Caco-2 (cell line): Measurements from ENCODE around the gene DNLZ. TPM values are rescaled to one million over a fixed set of nuclear protein-coding genes. Genes with fewer than 3 reads are reported as not detected.
"Not testable (repeated sequence)": the region's sequence is repeated elsewhere in the genome, so short reads cannot be mapped to it uniquely, and the experiment has no call there.

ENCODE experiments used
- BruUV-seq: library from RNA; stranded (reverse); fragments of 400-500 nt; replicated peaks from 2 replicates; lab custom pipeline; 2021; lab: Mats Ljungman, UMichigan
- CTCF ChIA-PET: fragments of 300-600 bp; sonication (Branson Sonifier 250); formaldehyde crosslinking; loops from one replicate; lab custom pipeline; 2022; ENCODE audit warnings: antibody characterized with exemption; lab: Charles Lee
- POLR2A ChIA-PET: fragments of 300-600 bp; sonication (Branson Sonifier 250); formaldehyde crosslinking; loops from one replicate; lab custom pipeline; 2022; ENCODE audit warnings: antibody characterized with exemption; lab: Charles Lee
- DNase-seq, 2 experiments: peaks; one replicate each; pipeline versions ENCODE4 v3.0.0 to v3.0.0-alpha.2; 2020 to 2022
- H3K27me3 ChIP-seq: replicated peaks from 2 replicates; pipeline ENCODE4 v1.6.0; 2011; ENCODE audit warnings: low read length; ENCODE audit not compliant: control insufficient read depth, insufficient read depth
- H3K36me3 ChIP-seq: 2 replicates; pipeline ENCODE4 v1.5.1; 2011; ENCODE audit warnings: low read length; ENCODE audit not compliant: control insufficient read depth, insufficient read depth
- H3K4me1 ChIP-seq: fragments of 250-450 bp; sonication (Bioruptor Pico); 2 replicates; pipeline ENCODE4 v1.5.1; 2020; ENCODE audit warnings: mild to moderate bottlenecking
- H3K4me3 ChIP-seq: 2 replicates; pipeline ENCODE4 v1.5.1; 2011; ENCODE audit warnings: low read depth, mild to moderate bottlenecking, control low read depth, low read length
- H3K9me3 ChIP-seq: fragments of 250-450 bp; sonication (Bioruptor Pico); 2 replicates; pipeline ENCODE4 v1.5.1; 2020; ENCODE audit warnings: mild to moderate bottlenecking, moderate library complexity
- H3K27ac Mint-ChIP-seq: one replicate; pipeline ENCODE4 v1.8.0; 2022; ENCODE audit warnings: mixed read lengths; ENCODE audit not compliant: unreplicated experiment
- H3K27me3 Mint-ChIP-seq: one replicate; pipeline ENCODE4 v1.8.0; 2022; ENCODE audit warnings: mixed read lengths; ENCODE audit not compliant: insufficient read depth, unreplicated experiment
- H3K36me3 Mint-ChIP-seq: one replicate; pipeline ENCODE4 v1.8.0; 2022; ENCODE audit warnings: mild to moderate bottlenecking, mixed read lengths; ENCODE audit not compliant: insufficient read depth, unreplicated experiment
- H3K4me1 Mint-ChIP-seq: one replicate; pipeline ENCODE4 v1.8.0; 2022; ENCODE audit warnings: low read depth, mixed read lengths; ENCODE audit not compliant: unreplicated experiment
- H3K4me3 Mint-ChIP-seq: one replicate; pipeline ENCODE4 v1.8.0; 2022; ENCODE audit warnings: mild to moderate bottlenecking, moderate library complexity, mixed read lengths; ENCODE audit not compliant: unreplicated experiment
- H3K9me3 Mint-ChIP-seq: one replicate; pipeline ENCODE4 v1.8.0; 2022; ENCODE audit warnings: mixed read lengths; ENCODE audit not compliant: unreplicated experiment
- CTCF ChIP-seq, 2 experiments: fragments of 200-600 bp in 1 of 2; IDR thresholded peaks; 1 replicate in 1 of 2; 2 replicates in 1 of 2; pipeline versions ENCODE4 v1.5.1 to v1.8.0; 2011 to 2022; ENCODE audit warnings: antibody characterized with exemption in 1 of 2, control low read depth in 1 of 2, inconsistent platforms in 1 of 2, low read depth in 1 of 2, low read length in 1 of 2, mild to moderate bottlenecking in 1 of 2, moderate library complexity in 1 of 2; ENCODE audit not compliant: insufficient read depth in 1 of 2, severe bottlenecking in 1 of 2, unreplicated experiment in 1 of 2
- intact Hi-C: fragments of 100-400 bp; cut with micrococcal nuclease; formaldehyde crosslinking; loops from one replicate; pipeline ENCODE4 v1.10.0; 2022; ENCODE audit not compliant: unreplicated experiment
- total RNA-seq: library from RNA; stranded (reverse); gene quantifications from 2 replicates; pipeline ENCODE4 v1.2.3, GENCODE V29; 2022

DNLZ gene
- total RNA-seq, 1 experiment from 2014 or later: 29.1 TPM

GRCh38 chr9:136353757-136354488 lies 9.6 kb downstream of the DNLZ start:
- DNase-seq: no peak
- no TSS peak for BruUV-seq
- Histone ChIP-seq H3K4me1 (peaks cover 12% of the 10 kb centered on the region), H3K36me3 (no peaks in the 10 kb centered on the region), H3K27me3 (no peaks in the 10 kb centered on the region), H3K4me3 (no peak overlapping the region), H3K9me3 (no peaks in the 10 kb centered on the region)
- Mint-ChIP-seq H3K27me3 (no peaks in the 10 kb centered on the region), H3K4me3 (no peak overlapping the region), H3K36me3 (peaks cover 46% of the 10 kb centered on the region), H3K9me3 (no peaks in the 10 kb centered on the region), H3K27ac (peak overlapping the region; percentile 63), H3K4me1 (no peaks in the 10 kb centered on the region)
- CTCF ChIA-PET: interaction anchor here (0.9 to 1.6 kb wide), 2 partner anchors 8 to 10 kb away, joined by 3 to 4 read pairs; partner anchors contain the start of gene DNLZ
- no peak for TF ChIP-seq CTCF (IDR thresholded peaks at IDR 0.05; ENCODE audit: insufficient read depth in 1 of 2, low read depth in 1 of 2, low read length in 1 of 2, severe bottlenecking in 1 of 2, unreplicated experiment in 1 of 2)
- POLR2A ChIA-PET: no interaction called here
- intact Hi-C loops: no loop called here

GRCh38 chr9:136353088-136353487 lies 10.5 kb downstream of the DNLZ start:
- Mint-ChIP-seq H3K9me3 (no peaks in the 10 kb centered on the region), H3K27ac (no peak overlapping the region), H3K4me3 (no peak overlapping the region), H3K36me3 (peaks cover 43% of the 10 kb centered on the region), H3K4me1 (no peaks in the 10 kb centered on the region), H3K27me3 (no peaks in the 10 kb centered on the region)
- TF ChIP-seq CTCF (IDR thresholded peaks at IDR 0.05; ENCODE audit: insufficient read depth in 1 of 2, low read depth in 1 of 2, low read length in 1 of 2, severe bottlenecking in 1 of 2, unreplicated experiment in 1 of 2): no peak
- intact Hi-C loops: no loop called here
- POLR2A ChIA-PET: no interaction called here
- no peak for DNase-seq
- Histone ChIP-seq H3K27me3 (no peaks in the 10 kb centered on the region), H3K4me1 (peaks cover 12% of the 10 kb centered on the region), H3K4me3 (no peak overlapping the region), H3K9me3 (no peaks in the 10 kb centered on the region), H3K36me3 (no peaks in the 10 kb centered on the region)
- BruUV-seq: no TSS peak
- CTCF ChIA-PET: no interaction called here

GRCh38 chr9:136352682-136353081 lies 10.9 kb downstream of the DNLZ start:
- H3K27me3 Mint-ChIP-seq: no peaks in the 10 kb centered on the region
- no TSS peak for BruUV-seq
- intact Hi-C loops: no loop called here
- no peak overlapping the region for H3K27ac Mint-ChIP-seq
- no peaks in the 10 kb centered on the region for H3K4me1 Mint-ChIP-seq
- H3K9me3 Mint-ChIP-seq: no peaks in the 10 kb centered on the region
- CTCF ChIA-PET: interaction anchor here (0.6 kb wide), 1 partner anchor 10 kb away, joined by 3 read pairs; no protein-coding TSS in a partner anchor
- Histone ChIP-seq H3K36me3 (no peaks in the 10 kb centered on the region), H3K4me1 (peaks cover 12% of the 10 kb centered on the region), H3K4me3 (no peak overlapping the region), H3K9me3 (no peaks in the 10 kb centered on the region), H3K27me3 (no peaks in the 10 kb centered on the region)
- no peak for DNase-seq
- H3K4me3 Mint-ChIP-seq: no peak overlapping the region
- peaks cover 47% of the 10 kb centered on the region for H3K36me3 Mint-ChIP-seq
- POLR2A ChIA-PET: no interaction called here
- no peak for TF ChIP-seq CTCF (IDR thresholded peaks at IDR 0.05; ENCODE audit: insufficient read depth in 1 of 2, low read depth in 1 of 2, low read length in 1 of 2, severe bottlenecking in 1 of 2, unreplicated experiment in 1 of 2)

GRCh38 chr9:136351868-136352267 lies 11.7 kb downstream of the DNLZ start:
- H3K4me1 ChIP-seq: peaks cover 12% of the 10 kb centered on the region
- BruUV-seq, H3K4me3 Mint-ChIP-seq, CTCF ChIA-PET, intact Hi-C loops, H3K9me3 ChIP-seq, H3K27me3 ChIP-seq, DNase-seq, H3K36me3 ChIP-seq, POLR2A ChIA-PET, H3K9me3 Mint-ChIP-seq, H3K4me3 ChIP-seq, H3K27ac Mint-ChIP-seq, H3K4me1 Mint-ChIP-seq, H3K27me3 Mint-ChIP-seq: not testable (repeated sequence)
- H3K36me3 Mint-ChIP-seq: peaks cover 51% of the 10 kb centered on the region
